Suppressor macrophage treated with lipopolysaccharide for 1 hour (primary cell): ENCODE measurements around the gene CD2AP.
"Not testable (repeated sequence)": the region's sequence is repeated elsewhere in the genome, so short reads cannot be mapped to it uniquely, and the experiment has no call there.

Experiments used
- DNase-seq, 3 donors: peaks; one replicate each; pipeline ENCODE4 v3.0.0-alpha.2; 2020 to 2022

CD2AP gene

GRCh38 chr6:47464052-47464451 lies 13.5 kb upstream of the CD2AP start:
- no peak for DNase-seq

DNA sequence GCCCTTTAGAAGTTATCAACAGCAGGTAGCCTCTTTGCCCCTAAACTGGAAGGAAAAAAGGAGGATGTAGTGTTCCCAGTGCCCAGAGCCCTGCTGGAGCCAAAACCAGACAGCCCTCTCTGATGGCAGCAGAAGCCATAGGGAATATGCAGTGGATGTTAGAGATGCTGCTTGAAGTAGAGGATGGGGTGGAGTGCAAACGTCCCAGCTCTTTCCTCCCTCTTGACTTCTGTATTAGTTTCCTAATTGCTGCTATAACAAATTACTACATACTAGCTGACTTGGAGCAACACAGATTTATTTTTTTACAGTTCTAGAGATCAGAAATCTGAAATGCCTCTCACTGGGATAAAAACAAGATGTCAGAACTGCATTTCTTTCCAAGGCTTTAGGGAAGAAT lies 12.5 kb upstream of the CD2AP start:
- DNase-seq = no peak

DNA sequence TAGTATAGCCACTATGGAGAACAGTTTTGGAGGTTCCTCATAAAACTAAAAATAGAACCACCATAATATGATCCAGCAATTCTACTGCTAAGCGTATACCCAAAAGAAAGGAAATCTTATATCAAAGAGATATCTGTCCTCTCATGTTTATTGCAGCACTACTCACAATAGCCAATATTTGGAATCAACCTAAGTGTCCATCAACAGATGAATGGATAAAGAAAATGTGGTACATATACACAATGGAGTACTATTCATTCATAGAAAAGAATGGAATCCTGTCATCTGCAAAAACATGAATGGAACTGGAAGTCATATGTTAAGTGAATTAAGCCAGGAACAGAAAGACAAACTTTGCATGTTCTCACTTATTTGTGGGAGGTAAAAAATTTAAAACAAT lies 5.7 kb upstream of the CD2AP start:
- DNase-seq = no peak

DNA sequence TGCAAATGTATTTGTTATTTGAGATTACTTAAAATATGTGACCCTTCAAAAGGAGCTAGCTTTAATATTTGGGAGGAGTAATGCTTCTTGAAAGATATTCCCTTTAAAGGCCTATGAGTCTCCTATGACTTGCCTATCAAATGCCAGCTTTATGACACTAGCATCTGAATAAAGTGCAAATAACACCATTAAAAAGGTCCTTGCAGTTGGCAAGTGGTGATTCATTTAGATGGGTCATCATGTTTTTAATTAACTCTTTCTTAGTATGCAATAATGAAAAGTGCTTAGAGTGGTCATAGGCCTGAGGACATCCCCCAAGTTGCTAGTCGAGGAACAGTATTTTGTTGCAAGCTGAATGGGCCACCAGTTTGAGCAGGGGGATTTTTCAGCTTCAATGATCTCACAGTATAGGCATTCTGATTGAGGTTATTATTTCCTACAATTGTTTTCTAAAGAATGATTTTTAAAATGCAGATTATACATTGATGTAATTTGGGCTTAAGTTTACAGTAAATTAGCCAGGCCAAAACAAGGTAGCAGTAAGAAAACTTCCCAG lies 3.7 kb upstream of the CD2AP start:
- DNase-seq = no peak

DNA sequence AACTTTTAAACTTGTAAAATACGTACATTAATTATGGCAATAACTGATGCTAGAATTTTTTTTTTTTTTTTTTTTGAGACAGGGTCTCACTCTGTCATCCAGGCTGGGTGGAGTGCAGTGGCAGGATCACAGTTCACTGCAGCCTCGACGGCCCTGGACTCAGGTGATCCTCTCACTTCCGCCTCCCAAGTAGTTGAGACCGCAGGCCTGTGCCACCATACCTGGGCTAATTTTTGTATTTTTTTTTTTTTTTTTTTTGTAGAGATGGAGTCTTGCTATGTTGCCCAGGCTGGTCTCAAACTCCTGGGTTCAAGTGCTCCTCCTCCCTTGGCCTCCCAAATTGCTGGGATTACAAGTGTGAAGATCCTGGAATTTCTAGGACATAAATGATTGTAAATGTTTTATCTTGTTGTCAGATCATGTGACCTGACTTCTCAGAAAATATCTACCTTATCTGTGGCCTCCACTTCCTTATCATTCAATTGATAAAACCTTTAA lies 2.2 kb upstream of the CD2AP start:
- DNase-seq = no peak

GRCh38 chr6:47476781-47477496 lies 650 bp upstream of the CD2AP start:
- DNase-seq = peak in 1 of 3 donors; percentile 24

DNA sequence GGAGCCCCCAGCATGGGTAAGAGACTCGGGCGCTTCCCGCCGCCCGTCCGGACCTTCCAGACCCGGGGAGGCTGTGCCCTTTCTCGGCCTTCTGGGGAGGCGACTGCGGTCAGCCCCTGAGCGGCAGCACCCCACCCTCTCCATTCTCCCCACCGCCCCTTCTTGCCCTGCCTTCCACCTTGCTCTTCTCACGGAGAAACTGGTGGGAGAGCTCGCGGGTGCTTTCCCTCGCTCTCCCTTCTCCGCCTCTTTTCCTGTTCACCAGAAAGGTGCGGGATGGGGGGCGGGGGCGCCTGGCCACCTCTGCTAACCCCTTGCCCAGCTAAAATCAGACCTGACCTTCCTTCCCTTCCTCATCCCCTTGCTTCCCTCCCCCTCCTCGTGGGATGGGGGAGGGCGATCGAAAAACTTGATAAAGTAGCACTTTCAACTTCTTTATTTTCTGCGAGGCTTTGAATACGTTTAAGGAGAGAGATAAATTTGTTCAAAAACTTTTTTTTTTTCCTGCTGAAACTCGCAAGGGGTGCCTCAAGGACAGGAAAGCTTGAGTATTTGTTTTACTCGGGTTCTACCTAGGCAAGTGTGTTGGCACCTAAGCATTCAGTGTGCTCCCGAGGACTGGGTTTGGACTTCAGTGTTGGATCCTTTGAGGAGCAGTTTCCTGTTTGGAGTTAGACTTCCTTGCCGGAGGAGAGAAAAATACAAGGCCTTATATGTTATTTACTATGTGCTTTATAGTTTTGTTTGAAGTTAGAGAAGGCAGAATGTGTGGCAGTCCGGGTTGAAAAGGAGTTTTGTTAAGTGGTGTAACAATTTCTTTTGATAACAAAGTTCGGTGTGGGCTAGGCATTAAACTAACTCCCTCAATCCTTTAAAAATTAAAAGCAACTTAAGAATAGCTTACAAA lies 897 bp downstream of the CD2AP start:
- DNase-seq = peak; percentile 33 to 51 (median 33)

DNA sequence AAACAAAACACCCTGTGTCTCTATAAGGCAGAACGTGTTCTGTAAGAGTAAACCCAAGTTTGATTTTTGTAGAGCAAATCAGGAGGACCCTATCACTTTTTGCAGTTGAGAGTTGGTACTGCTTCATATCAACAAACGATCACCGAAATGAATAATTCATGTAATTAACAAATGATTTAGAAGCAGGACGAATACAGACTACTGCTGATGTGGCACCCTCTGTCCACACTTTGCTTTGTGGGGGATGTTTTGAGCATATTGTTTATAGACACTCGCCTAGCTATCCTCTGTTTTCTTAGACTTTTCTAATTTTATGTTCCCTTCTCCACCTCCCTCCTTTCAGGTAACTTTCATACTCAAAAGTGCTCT lies 1.5 kb downstream of the CD2AP start:
- no peak for DNase-seq

DNA sequence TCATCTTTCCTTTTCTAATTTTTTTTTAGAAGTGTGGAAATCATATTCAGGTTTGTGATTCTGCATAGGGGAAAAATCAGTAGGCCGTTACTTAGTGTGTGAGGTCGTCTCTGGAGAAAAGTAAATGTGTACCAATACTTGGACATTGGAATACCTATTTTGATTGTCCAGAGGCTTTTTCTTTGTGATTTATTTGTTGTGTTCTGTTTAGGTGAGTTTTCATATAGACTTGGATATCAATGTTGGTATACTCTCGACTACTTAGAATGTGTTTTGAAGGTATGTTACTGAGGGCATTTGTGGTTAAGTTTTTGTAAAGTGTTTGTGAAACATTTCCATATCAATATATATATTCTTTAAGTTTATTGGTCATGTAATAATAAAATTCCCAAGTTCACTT lies 2.3 kb downstream of the CD2AP start:
- no peak for DNase-seq

- DNase-seq = not testable (repeated sequence)
Observed at GRCh38 chr6:47481213-47481612, 3.6 kb downstream of the CD2AP start.

- no peak for DNase-seq
Observed at GRCh38 chr6:47481806-47482205, 4.2 kb downstream of the CD2AP start.

DNA sequence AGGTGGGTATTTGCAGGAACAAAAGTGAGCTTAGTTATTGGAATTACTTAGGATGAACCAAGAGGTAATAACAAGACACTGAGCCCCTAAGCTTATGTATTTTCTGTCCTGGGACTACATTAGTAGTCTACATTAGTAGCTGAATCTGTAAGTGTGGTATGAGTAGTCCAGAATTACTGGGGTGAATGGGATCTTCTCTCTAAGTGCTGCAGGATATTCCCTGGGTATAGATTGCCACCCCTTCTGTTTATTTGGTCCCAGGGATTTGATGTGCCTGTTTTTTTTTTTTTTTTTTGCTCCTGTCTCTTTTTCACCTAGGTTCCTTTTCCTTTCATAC lies 5.9 kb downstream of the CD2AP start:
- DNase-seq = no peak

DNA sequence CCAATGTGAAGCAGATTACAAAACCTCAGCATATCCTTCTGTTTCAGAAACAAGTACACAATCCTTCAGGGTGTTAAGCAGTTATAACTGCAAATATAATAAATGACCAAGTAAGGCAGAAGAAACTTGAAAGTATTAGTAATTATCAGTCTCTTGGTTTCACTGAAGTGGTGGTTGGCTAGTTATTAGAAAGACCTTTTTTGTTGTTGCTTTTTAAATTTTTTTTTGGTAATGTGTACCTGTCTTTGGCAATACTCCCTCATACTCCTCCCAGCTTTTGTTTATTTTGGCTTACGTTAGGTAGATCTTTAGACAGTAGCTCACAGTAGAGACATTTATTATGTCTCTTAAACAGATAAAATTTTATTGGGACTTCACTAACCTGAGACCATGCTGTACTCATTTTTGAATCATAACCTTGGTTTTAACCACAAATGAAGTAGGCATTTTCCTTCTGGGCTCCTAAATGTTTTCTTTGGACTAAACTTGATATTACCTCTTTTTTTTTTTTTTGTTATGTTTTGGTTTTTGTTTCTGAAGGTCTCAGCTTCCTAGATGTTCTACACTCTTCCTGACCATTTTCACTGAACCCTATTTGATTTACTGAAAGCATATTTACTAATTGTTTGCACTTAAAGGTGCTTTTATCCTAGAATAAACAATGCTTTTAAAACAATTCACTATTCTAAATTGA lies 6.4 kb downstream of the CD2AP start:
- DNase-seq = no peak

- DNase-seq = no peak
Observed at GRCh38 chr6:47484616-47485015, 7.0 kb downstream of the CD2AP start.

GRCh38 chr6:47485083-47485482 lies 7.5 kb downstream of the CD2AP start:
- DNase-seq = no peak

DNA sequence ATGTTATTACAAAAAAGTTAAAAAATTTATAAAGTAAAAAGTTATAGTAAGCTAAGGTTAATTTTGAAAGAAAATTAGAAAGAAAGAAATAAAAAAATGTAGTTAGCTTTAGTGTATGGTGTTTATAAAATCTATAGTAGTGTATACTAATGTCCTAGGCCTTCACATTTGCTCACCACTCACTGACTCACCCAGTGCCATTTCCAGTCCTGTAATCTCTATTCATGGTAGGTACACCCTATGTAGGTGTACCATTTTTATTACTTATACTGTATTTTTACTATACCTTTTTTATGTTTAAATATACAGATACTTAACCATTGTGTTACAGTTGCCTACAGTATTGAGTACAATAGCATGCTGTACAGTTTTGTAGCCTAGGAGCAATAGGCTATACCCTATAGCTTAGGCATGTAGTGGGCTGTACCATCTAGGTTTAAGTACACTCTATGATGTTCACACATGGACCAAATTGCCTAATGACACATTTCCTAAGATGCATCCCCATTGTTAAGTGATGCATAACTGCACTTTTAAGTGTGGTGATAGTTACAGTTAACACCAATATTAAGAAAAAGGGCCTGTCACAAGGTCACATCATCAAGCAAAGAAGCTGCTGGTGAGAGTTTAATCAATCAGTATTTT lies 8.0 kb downstream of the CD2AP start:
- no peak for DNase-seq

- DNase-seq = no peak
Observed at GRCh38 chr6:47489995-47490394, 12.4 kb downstream of the CD2AP start.

DNA sequence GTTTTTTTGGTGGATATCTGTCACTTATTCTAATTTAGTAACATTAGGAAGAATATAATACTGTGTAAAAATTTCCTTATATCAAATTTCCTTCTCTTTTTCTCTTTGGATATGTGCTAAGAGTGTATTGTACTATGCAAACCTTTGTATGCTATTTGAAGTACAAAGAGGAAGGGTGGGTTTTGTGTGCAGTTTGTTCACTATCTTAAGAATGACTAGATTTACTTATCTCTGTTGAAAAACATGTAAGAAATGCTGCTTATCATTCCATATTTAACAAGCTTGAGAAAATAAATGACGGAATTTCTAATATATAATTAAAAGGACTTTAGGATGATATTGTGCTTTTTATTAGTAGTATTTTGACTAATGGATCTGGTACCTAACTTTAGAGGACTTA lies 13.1 kb downstream of the CD2AP start:
- DNase-seq = no peak

DNA sequence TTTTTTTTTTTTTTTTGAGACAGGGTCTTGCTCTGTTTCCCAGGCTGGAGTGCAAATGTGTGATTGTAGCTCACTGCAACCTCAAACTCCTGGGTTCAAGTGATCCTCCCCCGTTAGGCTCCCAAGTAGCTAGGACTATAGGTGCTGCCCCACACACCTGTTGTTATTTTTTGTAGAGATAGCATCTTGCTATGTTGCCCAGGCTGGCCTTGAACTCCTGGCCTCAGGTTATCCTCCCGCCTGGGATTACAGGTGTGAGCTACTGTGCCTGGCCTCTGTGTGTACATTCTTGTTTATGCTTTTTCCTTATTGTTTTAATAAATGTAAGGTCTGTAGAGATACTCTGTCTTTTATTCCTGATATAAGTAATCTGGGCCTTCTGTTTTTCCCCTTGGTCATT lies 14.8 kb downstream of the CD2AP start:
- DNase-seq = no peak

GRCh38 chr6:47495207-47495606 lies 17.6 kb downstream of the CD2AP start:
- DNase-seq = no peak

GRCh38 chr6:47495954-47496545 lies 18.5 kb downstream of the CD2AP start:
- DNase-seq = no peak

GRCh38 chr6:47496935-47497579 lies 19.5 kb downstream of the CD2AP start:
- DNase-seq = no peak
